A549 (cell line): ENCODE data around the gene ACVR2B. TPM values are rescaled to one million over a fixed set of nuclear protein-coding genes. Genes with fewer than 3 reads are reported as not detected.
A peak's percentile ranks its signal among the peaks of the same experiment; 100 is the strongest.

Experiments used
- ATAC-seq, 2 experiments: fragments of 200-7000 bp in 1 of 2; fragments of >200 bp in 1 of 2; cut with Nextera tagmentation in 1 of 2; cut with Tn5 transposase in 1 of 2; 3 replicates each; pipeline versions ENCODE4 v1.8.0 to v1.9.1; 2018 to 2020; ENCODE audit warnings: mild to moderate bottlenecking in 1 of 2, moderate library complexity in 1 of 2
- CTCF ChIA-PET: fragments of 300-600 bp; sonication (Branson Sonifier 250); formaldehyde crosslinking; extraction: SDS; loops from one replicate; lab custom pipeline; 2021; ENCODE audit warnings: antibody characterized with exemption, inconsistent platforms; lab: Yijun Ruan, JAX
- POLR2A ChIA-PET: fragments of 350-600 bp; formaldehyde crosslinking; extraction: SDS; loops from one replicate; lab custom pipeline; 2021; ENCODE audit warnings: antibody characterized with exemption, inconsistent platforms; lab: Yijun Ruan, JAX
- DNase-seq, 2 experiments: peaks; one replicate each; pipeline versions ENCODE4 v3.0.0 to v3.0.0-alpha.2; 2011 to 2016; ENCODE audit warnings: low read depth in 1 of 2, low spot score in 1 of 2
- FAIRE-seq: peaks from 2 replicates; lab custom pipeline; 2011; peaks lifted over from hg19 to GRCh38; lab: Jason Lieb, UNC
- H3K27ac ChIP-seq, 2 experiments: fragments of >200 bp; sonication (Bioruptor Twin); formaldehyde crosslinking; 3 replicates each; pipeline ENCODE4 v1.5.1; 2016 to 2017
- H3K4me1 ChIP-seq: fragments of >200 bp; sonication (Bioruptor Twin); formaldehyde crosslinking; 3 replicates; pipeline ENCODE4 v1.6.1; 2016
- H3K4me2 ChIP-seq: fragments of >200 bp; sonication (Bioruptor Twin); formaldehyde crosslinking; 3 replicates; pipeline ENCODE4 v1.6.1; 2016
- H3K4me3 ChIP-seq: fragments of >200 bp; sonication (Bioruptor Twin); formaldehyde crosslinking; 3 replicates; pipeline ENCODE4 v1.5.1; 2016
- H3K9me3 ChIP-seq: fragments of >200 bp; sonication (Bioruptor Twin); formaldehyde crosslinking; 3 replicates; pipeline ENCODE4 v1.6.1; 2016
- CHD2 ChIP-seq: fragments of 150-350 bp; IDR thresholded peaks from 2 replicates; pipeline ENCODE4 v1.6.1; 2014; ENCODE audit warnings: low read length; ENCODE audit not compliant: partially characterized antibody
- EP300 ChIP-seq, 2 experiments: fragments of >200 bp; sonication (Bioruptor Twin); formaldehyde crosslinking; IDR thresholded peaks; 2 replicates in 1 of 2; 3 replicates in 1 of 2; pipeline ENCODE4 v1.6.1; 2016 to 2017
- FOSB ChIP-seq: fragments of 250-450 bp; sonication (Bioruptor Pico); IDR thresholded peaks from 2 replicates; pipeline ENCODE4 v1.5.0; 2020; ENCODE audit warnings: mild to moderate bottlenecking, moderate library complexity
- FOXS1 ChIP-seq: fragments of 250-450 bp; sonication (Bioruptor Pico); IDR thresholded peaks from 2 replicates; pipeline ENCODE4 v1.5.0; 2020; ENCODE audit warnings: mild to moderate bottlenecking, moderate library complexity
- HEYL ChIP-seq: fragments of 250-450 bp; sonication (Bioruptor Pico); IDR thresholded peaks from 2 replicates; pipeline ENCODE4 v1.8.0; 2021; ENCODE audit warnings: mild to moderate bottlenecking, moderate library complexity
- HOXA7 ChIP-seq: fragments of 250-450 bp; sonication (Bioruptor Pico); IDR thresholded peaks from 2 replicates; pipeline ENCODE4 v1.5.0; 2020; ENCODE audit warnings: mild to moderate bottlenecking, moderate library complexity
- HOXB5 ChIP-seq: fragments of 250-450 bp; sonication (Bioruptor Pico); IDR thresholded peaks from 2 replicates; pipeline ENCODE4 v1.5.0; 2020; ENCODE audit warnings: mild to moderate bottlenecking, moderate library complexity
- JUN ChIP-seq, 2 experiments: fragments of >200 bp; sonication (Bioruptor Twin); formaldehyde crosslinking; IDR thresholded peaks; 2 replicates in 1 of 2; 3 replicates in 1 of 2; pipeline ENCODE4 v1.6.1; 2016 to 2017
- KDM5A ChIP-seq: fragments of 200-600 bp; sonication (generic); IDR thresholded peaks from 2 replicates; pipeline ENCODE4 v1.6.1; 2016; ENCODE audit warnings: antibody characterized with exemption, mild to moderate bottlenecking
- MAZ ChIP-seq: fragments of 150-350 bp; IDR thresholded peaks from 2 replicates; pipeline ENCODE4 v1.6.1; 2014; ENCODE audit warnings: antibody characterized with exemption, low read depth, low read length, borderline replicate concordance
- NPAS2 ChIP-seq: fragments of 250-450 bp; sonication (Bioruptor Pico); IDR thresholded peaks from 2 replicates; pipeline ENCODE4 v1.8.0; 2022; ENCODE audit warnings: mild to moderate bottlenecking, moderate library complexity, borderline replicate concordance
- PHF8 ChIP-seq: fragments of 200-600 bp; sonication (generic); IDR thresholded peaks from 2 replicates; pipeline ENCODE4 v1.6.1; 2016; ENCODE audit warnings: low read depth, mild to moderate bottlenecking, antibody characterized with exemption, moderate library complexity, borderline replicate concordance
- POLR2AphosphoS2 ChIP-seq: conservative IDR thresholded peaks from 2 replicates; pipeline ENCODE4 v1.6.1; 2012; ENCODE audit warnings: low read length, improper control_type of control experiment, inconsistent platforms
- ZC3H11A ChIP-seq: fragments of 450-650 bp; IDR thresholded peaks from 2 replicates; pipeline ENCODE4 v1.6.1; 2014; ENCODE audit warnings: antibody characterized with exemption, mild to moderate bottlenecking
- ZSCAN20 ChIP-seq: fragments of 250-450 bp; sonication (Bioruptor Pico); IDR thresholded peaks from 2 replicates; pipeline ENCODE4 v1.8.0; 2022; ENCODE audit warnings: mild to moderate bottlenecking, moderate library complexity
- WGBS: methylation state at CpG from one replicate; pipeline ENCODE4 v1.1.6; 2017; ENCODE audit errors: missing lambda C conversion rate; 5-methylcytosine and 5-hydroxymethylcytosine counted together
- polyA plus RNA-seq, 4 experiments: library from polyadenylated mRNA; depleted of rRNA in 3 of 4; stranded (reverse); fragments of >200 nt; fragmentation: RNase III in 1 of 4; extraction: RNeasy Plus Mini Kit Qiagen cat#74134 plus additional on column Dnase treatment in 1 of 4; gene quantifications; 2 replicates in 3 of 4; 3 replicates in 1 of 4; pipeline ENCODE4 v1.2.3, GENCODE V29; 2011 to 2017
- TF ChIP-seq, protein P1 (sequence below): fragments of >200 bp; sonication (Bioruptor Twin); formaldehyde crosslinking; IDR thresholded peaks from 3 replicates; pipeline ENCODE4 v1.6.1; 2016
- TF ChIP-seq, protein P2 (sequence below): fragments of >200 bp; sonication (Bioruptor Twin); formaldehyde crosslinking; IDR thresholded peaks from 2 replicates; pipeline ENCODE4 v1.6.1; 2016
- TF ChIP-seq, protein P3 (sequence below): fragments of 450-650 bp; IDR thresholded peaks from 2 replicates; pipeline ENCODE4 v1.6.1; 2014; ENCODE audit warnings: antibody characterized with exemption
- TF ChIP-seq, protein P4 (sequence below): fragments of >200 bp; sonication (Bioruptor Twin); formaldehyde crosslinking; IDR thresholded peaks from 3 replicates; pipeline ENCODE4 v1.5.1; 2016
- TF ChIP-seq, protein P5 (sequence below): fragments of 150-350 bp; IDR thresholded peaks from 2 replicates; pipeline ENCODE4 v1.6.1; 2014; ENCODE audit warnings: low read depth, mild to moderate bottlenecking, low read length
- TF ChIP-seq, protein P6 (sequence below): fragments of 200-600 bp; sonication (generic); IDR thresholded peaks from 2 replicates; pipeline ENCODE4 v1.6.1; 2016; ENCODE audit warnings: antibody characterized with exemption, mild to moderate bottlenecking, moderate library complexity

The ACVR2B gene
- polyA plus RNA-seq, 2 of the 4 experiments (the other 2 are of a cell fraction) = 1.2 to 2.8 TPM

DNA sequence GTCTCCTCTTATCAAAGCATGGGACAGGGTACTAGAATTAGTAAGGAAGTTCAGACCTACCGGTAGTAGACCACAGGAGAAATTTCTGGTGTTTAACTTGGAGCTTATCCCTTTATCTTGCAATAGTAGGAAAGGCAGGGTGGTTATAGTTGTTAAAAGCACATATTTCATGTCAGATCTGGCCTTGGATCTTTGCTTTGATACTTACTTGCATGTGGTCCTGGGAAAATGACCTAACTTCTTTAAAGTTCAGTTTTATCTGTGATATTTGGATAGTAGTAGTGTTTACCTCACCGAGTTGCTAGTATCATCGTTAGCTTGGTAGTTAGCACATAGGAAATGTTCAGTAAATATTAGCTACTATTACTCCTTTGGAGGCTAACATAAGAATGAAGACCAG is 57.9 kb downstream of the ACVR2B start:
- WGBS = 90% methylated on average over 3 of the region's 3 CpGs
- peak; percentile 72 for FAIRE-seq

DNA sequence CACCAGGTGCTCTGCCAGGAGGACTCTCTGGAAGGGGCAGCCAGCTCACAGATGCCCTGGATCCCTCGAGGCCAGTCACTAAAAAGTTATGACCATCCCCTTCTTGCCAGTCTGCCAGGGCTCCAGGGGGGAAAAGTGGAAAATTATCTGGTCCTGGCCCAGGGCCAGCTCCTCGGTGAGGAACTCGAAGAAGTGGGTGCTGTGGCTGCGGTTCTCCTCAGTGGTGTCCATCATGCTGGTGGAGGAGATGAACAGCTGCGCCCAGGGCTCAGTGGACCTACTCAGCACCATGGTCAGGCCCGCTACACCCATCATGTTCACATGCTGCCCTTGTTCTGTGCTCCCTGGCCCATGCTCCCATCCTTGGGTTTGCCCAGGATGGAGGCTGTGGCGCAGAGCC is 61.7 kb downstream of the ACVR2B start:
- no peak overlapping the region for H3K4me2 ChIP-seq
- DNase-seq (no peak), ATAC-seq (no peak), FAIRE-seq (no peak)
- POLR2A ChIA-PET = no interaction called here
- CTCF ChIA-PET = interaction anchor here (0.5 to 3.0 kb wide), 4 partner anchors 19 to 484 kb away, joined by 3 to 8 read pairs (median 5); partner anchors contain the start of gene EXOG
- no peak overlapping the region for H3K27ac ChIP-seq
- 91% methylated on average over 7 of the region's 7 CpGs for WGBS
- H3K4me3 ChIP-seq = no peak overlapping the region
- TF ChIP-seq POLR2AphosphoS2 (no peak), JUN (IDR thresholded peaks at IDR 0.05) (no peak), HEYL (CRISPR knock-in tag) (no peak), ZSCAN20 (no peak)
- TF ChIP-seq, protein P1, sequence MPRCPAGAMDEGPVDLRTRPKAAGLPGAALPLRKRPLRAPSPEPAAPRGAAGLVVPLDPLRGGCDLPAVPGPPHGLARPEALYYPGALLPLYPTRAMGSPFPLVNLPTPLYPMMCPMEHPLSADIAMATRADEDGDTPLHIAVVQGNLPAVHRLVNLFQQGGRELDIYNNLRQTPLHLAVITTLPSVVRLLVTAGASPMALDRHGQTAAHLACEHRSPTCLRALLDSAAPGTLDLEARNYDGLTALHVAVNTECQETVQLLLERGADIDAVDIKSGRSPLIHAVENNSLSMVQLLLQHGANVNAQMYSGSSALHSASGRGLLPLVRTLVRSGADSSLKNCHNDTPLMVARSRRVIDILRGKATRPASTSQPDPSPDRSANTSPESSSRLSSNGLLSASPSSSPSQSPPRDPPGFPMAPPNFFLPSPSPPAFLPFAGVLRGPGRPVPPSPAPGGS = no peak
- peaks cover 7% of the 10 kb centered on the region; the same call in 2 of the 3 replicates for H3K4me1 ChIP-seq
- H3K9me3 ChIP-seq = no peaks in the 10 kb centered on the region

More for the DNA sequence above, 57.9 kb downstream of the ACVR2B start:
- H3K9me3 ChIP-seq = no peaks in the 10 kb centered on the region
- TF ChIP-seq FOSB (CRISPR knock-in tag) (no peak), HEYL (CRISPR knock-in tag) (no peak), HOXB5 (CRISPR knock-in tag) (no peak), PHF8 (no peak), MAZ (no peak), EP300 (IDR thresholded peaks at IDR 0.05) (no peak), HOXA7 (no peak), FOXS1 (no peak), NPAS2 (no peak), CHD2 (no peak), ZC3H11A (no peak), KDM5A (no peak)
- TF ChIP-seq, protein P2, sequence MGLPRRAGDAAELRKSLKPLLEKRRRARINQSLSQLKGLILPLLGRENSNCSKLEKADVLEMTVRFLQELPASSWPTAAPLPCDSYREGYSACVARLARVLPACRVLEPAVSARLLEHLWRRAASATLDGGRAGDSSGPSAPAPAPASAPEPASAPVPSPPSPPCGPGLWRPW = no peak
- TF ChIP-seq, protein P3, sequence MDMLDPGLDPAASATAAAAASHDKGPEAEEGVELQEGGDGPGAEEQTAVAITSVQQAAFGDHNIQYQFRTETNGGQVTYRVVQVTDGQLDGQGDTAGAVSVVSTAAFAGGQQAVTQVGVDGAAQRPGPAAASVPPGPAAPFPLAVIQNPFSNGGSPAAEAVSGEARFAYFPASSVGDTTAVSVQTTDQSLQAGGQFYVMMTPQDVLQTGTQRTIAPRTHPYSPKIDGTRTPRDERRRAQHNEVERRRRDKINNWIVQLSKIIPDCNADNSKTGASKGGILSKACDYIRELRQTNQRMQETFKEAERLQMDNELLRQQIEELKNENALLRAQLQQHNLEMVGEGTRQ = no peak
- TF ChIP-seq, protein P4, sequence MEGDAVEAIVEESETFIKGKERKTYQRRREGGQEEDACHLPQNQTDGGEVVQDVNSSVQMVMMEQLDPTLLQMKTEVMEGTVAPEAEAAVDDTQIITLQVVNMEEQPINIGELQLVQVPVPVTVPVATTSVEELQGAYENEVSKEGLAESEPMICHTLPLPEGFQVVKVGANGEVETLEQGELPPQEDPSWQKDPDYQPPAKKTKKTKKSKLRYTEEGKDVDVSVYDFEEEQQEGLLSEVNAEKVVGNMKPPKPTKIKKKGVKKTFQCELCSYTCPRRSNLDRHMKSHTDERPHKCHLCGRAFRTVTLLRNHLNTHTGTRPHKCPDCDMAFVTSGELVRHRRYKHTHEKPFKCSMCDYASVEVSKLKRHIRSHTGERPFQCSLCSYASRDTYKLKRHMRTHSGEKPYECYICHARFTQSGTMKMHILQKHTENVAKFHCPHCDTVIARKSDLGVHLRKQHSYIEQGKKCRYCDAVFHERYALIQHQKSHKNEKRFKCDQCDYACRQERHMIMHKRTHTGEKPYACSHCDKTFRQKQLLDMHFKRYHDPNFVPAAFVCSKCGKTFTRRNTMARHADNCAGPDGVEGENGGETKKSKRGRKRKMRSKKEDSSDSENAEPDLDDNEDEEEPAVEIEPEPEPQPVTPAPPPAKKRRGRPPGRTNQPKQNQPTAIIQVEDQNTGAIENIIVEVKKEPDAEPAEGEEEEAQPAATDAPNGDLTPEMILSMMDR = no peak
- TF ChIP-seq, protein P5, sequence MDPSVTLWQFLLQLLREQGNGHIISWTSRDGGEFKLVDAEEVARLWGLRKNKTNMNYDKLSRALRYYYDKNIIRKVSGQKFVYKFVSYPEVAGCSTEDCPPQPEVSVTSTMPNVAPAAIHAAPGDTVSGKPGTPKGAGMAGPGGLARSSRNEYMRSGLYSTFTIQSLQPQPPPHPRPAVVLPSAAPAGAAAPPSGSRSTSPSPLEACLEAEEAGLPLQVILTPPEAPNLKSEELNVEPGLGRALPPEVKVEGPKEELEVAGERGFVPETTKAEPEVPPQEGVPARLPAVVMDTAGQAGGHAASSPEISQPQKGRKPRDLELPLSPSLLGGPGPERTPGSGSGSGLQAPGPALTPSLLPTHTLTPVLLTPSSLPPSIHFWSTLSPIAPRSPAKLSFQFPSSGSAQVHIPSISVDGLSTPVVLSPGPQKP = no peak
- TF ChIP-seq, protein P6, sequence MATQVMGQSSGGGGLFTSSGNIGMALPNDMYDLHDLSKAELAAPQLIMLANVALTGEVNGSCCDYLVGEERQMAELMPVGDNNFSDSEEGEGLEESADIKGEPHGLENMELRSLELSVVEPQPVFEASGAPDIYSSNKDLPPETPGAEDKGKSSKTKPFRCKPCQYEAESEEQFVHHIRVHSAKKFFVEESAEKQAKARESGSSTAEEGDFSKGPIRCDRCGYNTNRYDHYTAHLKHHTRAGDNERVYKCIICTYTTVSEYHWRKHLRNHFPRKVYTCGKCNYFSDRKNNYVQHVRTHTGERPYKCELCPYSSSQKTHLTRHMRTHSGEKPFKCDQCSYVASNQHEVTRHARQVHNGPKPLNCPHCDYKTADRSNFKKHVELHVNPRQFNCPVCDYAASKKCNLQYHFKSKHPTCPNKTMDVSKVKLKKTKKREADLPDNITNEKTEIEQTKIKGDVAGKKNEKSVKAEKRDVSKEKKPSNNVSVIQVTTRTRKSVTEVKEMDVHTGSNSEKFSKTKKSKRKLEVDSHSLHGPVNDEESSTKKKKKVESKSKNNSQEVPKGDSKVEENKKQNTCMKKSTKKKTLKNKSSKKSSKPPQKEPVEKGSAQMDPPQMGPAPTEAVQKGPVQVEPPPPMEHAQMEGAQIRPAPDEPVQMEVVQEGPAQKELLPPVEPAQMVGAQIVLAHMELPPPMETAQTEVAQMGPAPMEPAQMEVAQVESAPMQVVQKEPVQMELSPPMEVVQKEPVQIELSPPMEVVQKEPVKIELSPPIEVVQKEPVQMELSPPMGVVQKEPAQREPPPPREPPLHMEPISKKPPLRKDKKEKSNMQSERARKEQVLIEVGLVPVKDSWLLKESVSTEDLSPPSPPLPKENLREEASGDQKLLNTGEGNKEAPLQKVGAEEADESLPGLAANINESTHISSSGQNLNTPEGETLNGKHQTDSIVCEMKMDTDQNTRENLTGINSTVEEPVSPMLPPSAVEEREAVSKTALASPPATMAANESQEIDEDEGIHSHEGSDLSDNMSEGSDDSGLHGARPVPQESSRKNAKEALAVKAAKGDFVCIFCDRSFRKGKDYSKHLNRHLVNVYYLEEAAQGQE = no peak
- TF ChIP-seq, all 56 proteins: peak for 0
- POLR2A ChIA-PET = no interaction called here
- H3K4me1 ChIP-seq = peaks cover 7% of the 10 kb centered on the region; the same call in 2 of the 3 replicates
- no peak overlapping the region for H3K27ac ChIP-seq
- no peak for ATAC-seq
- H3K4me2 ChIP-seq = no peak overlapping the region
- CTCF ChIA-PET = interaction anchor here (3.0 to 5.4 kb wide), 2 partner anchors 10 to 16 kb away, joined by 12 to 30 read pairs; partner anchors contain the start of gene EXOG
- DNase-seq = no peak
- H3K4me3 ChIP-seq = no peak overlapping the region
